Umbilical cord (tissue), 2 donors: ENCODE measurements around the gene KLHL28. TPM values are rescaled to one million over a fixed set of nuclear protein-coding genes. Genes with fewer than 3 reads are reported as not detected.
"Not testable (repeated sequence)": the region's sequence is repeated elsewhere in the genome, so short reads cannot be mapped to it uniquely, and the experiment has no call there.

Source experiments
- DNase-seq: peaks from one replicate; pipeline ENCODE4 v3.0.0-alpha.2; 2015; ENCODE audit warnings: low spot score
- total RNA-seq: library from RNA; depleted of rRNA; stranded (reverse); fragments of >200 nt; gene quantifications from one replicate; pipeline ENCODE4 v1.2.3, GENCODE V29; 2014; ENCODE audit warnings: low replicate concordance; ENCODE audit not compliant: insufficient read depth

The KLHL28 gene
- total RNA-seq, 1 donor from 2014 or later: 27.9 TPM

DNA sequence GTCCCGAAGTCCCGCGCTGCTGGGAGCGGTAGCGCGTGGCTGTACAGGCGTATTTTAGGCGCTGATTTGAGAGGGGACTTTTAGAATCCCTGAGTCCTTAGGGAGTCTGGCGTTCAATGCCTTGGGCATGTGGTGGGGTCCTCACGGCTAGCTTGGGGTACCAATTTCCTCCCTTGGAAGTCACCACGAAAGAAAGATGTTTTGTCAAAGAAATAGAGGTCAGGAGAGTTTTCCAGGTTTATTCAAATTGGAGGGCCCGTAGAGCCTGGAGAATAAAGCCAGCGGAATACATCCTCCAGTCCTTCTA lies 63.9 kb downstream of the KLHL28 start:
- DNase-seq: no peak

DNA sequence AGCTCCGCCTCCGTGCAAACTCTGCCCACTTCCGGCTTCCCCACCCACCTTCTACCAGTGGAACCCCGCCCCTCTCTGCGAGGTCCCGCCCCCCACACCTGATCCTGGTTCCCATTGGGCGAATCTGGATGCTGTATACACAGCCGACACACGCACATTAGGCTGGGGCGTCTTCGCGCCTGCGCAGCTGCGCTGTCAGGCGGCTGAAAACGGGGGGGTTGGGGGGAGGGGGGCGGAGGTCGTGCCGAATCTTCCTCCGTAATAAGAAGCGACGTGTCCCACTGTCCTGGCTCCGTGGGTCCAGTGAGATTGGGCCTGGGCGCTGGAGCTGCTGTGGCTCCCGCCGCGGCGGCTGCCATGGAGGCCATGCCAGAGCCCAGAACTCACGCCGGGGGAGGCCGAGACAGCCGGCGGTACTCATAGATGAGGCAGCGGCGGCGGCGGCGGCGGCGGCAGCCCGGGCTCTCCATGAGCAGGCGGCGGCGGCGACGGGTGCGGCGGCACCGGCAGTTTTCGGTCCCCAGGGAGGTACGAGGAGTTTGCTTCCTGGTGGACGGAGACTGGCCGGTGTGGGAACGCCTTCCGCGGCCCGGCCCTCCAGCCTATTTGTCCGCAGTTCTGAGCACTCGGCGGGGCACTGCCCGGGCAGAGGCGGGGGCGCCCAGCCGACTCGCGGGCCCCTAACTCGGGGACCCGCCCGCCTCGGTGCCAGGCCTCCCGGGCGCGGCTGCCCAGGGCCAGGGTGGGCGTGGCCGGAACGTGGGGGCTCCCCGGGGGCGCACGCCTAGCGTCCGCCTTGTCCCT lies 64.5 kb downstream of the KLHL28 start:
- peak; percentile 96 for DNase-seq

DNA sequence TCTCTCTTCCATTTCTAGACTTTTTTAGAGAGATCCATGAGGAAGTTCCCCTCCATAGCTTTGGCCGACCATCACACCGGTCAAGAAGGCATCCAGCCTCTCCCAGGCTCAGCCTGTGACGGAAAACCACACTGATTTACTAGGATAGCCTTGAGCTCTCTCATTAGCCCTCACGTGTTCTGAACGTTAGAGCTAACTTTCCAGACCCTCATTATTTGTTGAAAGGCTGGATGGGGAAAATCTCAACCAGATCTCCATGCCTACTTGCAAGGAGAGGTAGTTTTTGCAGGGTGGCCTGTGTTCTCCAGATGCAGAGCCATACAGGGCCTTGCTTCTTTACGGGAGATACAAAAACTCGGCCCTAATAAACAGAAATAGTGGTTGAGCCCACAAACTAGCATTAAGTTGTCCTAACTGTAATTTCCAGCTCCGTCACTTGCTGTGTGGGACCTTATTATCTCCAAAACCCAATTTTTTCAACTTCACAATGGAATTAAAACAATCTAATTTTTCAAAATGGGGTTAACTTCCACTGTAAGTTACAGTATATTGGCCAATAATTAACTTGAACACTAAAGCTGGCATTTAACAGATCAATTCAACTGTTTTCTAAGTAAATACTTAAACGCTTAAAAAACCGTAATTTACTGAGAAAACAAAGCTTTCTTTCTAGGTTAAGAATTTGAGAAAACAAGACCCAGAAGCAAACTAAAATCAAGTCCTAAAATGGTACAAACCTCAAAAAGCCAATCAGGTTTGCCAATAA lies 65.3 kb downstream of the KLHL28 start:
- no peak for DNase-seq

DNA sequence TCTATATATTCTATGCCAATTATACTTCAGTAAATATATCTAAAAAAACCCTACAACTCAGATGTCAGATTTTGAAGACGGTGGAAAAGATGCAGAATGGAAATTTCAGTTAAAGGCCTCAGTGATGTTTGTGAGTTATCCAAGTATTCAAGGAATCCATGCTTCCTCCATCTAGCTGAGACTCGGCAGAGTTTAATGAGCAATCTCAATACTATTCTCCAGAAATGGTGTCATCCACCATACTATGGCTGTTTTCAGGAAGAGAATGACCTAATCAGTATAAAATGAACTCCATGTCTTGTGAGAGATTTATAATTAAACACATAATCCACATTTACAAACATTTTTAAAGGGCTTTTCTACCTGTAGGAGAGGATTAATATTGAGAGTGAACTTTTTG lies 66.0 kb downstream of the KLHL28 start:
- DNase-seq: peak; percentile 8

DNA sequence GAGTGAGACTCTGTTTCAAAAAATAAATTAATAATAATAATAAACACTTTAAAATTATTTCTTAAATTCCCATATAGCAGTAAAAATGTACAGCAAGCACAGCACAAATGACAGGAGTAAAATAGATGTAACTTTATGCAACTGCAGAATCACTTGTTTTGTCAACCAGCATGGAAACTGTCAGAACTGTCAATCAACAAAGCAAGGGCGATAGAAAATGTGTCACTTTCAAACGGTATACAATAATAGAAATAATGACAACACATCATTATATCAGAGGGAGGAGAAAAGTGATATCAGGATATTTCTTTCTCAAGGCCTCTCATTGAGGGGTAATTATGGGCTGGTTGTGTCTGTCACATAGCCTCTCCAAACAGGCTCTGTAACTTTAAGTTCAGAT lies 68.2 kb downstream of the KLHL28 start:
- DNase-seq: no peak

DNA sequence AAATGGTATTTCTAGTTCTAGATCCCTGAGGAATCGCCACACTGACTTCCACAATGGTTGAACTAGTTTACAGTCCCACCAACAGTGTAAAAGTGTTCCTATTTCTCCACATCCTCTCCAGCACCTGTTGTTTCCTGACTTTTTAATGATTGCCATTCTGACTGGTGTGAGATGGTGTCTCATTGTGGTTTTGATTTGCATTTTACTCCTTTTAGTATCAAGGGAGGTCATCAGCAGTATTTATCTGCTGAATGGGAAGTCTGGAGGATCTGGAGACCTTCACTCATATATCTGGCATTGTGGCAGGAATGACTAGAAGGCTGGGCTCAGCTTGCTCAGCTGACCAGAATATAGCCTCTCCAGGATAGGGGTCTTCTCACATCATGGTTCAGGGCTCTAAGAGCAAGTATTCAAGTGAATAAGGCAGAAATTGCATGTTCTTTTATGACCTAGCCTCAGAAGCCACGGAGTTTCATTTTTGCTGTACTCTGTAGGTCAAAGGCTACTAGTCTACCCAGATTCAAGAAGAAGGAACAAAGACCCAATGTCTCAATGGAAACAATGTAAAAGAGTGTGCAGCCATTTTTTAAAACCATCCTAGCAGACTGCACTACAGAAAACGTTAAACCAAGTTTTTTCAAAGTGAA lies 69.9 kb downstream of the KLHL28 start:
- not testable (repeated sequence) for DNase-seq

DNA sequence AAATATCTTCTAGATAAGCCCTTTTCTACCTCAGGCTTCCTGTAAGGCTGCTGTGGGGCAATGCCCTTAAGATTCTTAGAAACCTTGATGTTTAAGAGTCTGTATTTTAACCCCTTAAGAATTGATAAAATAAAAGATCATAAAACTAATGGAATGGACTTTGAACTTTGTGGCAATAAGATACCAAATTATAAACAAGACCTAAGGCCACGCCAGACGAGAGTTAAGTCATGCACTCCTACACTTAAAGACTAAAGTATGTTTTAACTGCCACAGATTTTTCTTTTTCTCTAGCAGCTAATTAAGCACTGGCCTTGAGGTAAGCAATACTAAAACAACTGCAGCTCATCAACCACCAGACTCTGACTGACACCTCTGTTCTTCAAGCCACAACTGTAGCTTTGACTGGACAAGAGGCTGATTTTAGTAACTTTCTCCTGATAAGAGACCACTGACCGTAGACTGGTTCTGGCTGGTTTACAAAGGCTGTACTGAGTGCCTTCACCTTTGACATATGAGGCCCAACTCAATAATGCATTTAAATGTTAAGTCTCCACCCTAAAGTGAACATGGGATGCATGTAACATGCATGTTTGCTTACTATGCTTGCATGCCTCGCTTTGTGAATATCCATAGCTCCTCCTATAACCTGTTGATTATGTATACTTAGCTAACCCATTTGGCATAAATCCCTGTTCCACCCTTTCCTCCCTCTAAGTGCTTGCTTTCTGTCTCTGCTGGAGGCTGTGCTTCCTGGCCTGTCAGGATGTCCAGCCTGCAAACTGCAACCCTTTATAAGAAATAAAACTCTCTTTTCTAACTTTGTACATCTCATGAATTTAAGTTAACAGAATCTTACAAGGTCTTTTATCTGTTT lies 71.9 kb downstream of the KLHL28 start:
- DNase-seq: no peak

DNA sequence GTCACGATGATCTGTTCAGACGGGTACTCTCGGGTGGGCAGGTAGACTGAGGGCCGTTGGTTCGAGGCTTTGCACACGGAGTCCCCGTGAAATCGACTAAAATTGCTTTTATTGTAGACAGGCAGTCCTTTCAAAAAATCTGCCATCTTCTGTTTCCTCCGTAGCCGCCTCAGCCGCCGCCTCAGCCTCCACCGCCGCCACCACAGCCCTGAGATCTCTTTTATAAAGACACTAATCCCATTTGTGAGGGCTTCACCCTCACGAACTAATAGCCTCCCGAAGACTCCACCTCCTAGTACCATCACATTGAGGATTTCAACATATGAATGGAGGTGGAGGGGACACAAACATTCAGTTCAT lies 74.2 kb downstream of the KLHL28 start:
- no peak for DNase-seq

DNA sequence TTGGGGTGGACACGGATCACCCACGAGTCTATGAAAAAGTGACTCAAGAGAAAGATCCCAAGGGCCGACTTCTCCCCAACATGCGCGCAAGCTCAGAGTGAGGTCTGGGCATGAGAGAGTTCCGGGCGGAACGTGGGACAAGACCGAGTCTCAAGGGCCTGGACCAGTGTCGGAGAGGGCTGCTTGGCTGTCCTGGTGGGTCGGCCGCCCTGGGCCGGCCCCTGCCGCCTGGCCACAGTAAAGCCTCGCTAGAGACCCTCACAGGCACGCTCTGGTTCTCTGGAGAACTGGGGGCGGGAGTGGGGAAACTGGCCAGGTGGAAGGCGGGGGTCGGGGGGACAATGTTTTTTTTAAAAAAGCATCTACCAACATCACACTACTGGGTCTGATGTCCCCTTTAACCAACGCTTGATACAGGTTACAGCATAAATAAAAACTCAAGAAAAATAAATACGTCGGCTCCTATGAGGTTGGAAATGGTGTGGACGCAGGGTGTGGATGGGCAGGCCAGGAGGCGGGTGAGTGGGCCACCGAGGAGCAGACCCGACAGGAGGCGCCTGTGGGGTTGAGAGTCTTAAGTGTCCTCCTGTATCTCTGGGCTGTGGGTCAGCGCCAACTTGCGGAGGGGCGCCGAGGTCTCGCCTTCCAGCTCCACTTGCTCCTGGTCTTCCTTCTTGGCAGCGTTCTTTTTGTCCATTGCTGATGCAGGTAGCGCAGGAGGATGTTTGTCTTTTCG lies 74.7 kb downstream of the KLHL28 start:
- no peak for DNase-seq

DNA sequence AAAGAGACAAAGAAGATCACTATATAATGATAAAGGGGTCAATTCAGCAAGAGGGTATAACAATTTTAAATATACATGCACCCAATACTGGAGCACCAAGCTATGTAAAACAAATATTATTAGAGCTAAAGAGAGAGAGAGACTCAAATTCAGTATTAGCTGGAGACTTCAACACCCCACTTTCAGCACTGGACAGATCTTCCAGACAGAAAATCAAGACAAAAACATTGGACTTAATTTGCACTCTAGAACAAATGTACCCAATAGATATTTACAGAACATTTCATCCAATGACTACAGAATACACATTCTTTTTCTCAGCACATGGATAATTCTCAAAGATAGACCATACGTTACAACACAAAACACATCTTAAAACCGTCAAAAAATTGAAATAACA lies 81.0 kb downstream of the KLHL28 start:
- no peak for DNase-seq

Other genes with a start within 250 kb of the KLHL28 start
- 46.2 TPM for gene TOGARAM1, start 243 bp upstream of the KLHL28 start, total RNA-seq
- gene PRPF39, start 122.2 kb upstream of the KLHL28 start, total RNA-seq: 35.6 TPM
- 31.3 TPM for gene FKBP3, start 172.5 kb upstream of the KLHL28 start, total RNA-seq
- 10.1 TPM for gene FANCM, start 174.0 kb upstream of the KLHL28 start, total RNA-seq